ENCODE measurements around the gene ZNF32. TPM values are rescaled to one million over a fixed set of nuclear protein-coding genes. Genes with fewer than 3 reads are reported as not detected.

Gene ZNF32
- total RNA-seq, 1 experiment from 2014 or later, result 14.6 TPM

DNA sequence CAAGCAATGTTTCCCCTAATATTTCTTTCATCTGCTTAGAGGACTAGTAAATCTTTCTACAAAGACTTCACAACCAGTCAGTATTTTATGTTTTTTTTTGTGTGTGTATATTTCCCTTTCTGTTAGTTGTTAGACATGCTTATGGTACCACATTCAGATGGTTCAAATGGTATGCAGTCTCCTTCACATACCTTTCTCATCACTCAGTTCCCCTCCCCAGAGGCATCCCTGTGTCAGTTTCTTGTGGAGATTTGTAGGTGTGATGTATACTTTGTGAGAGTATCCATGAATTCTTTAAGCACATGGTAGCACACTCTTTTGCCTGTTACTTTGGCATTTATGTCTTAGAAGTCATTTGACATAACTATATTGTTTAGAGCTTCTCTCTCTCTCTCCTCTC, 38.0 kb downstream of the ZNF32 start:
- Histone ChIP-seq H3T11ph (ENCODE audit: low read length) (no peak overlapping the region), H4K91ac (ENCODE audit: insufficient read length, low read depth, low read length) (no peak overlapping the region), H4K5ac (ENCODE audit: insufficient read length, low read depth, low read length) (no peak overlapping the region), H2AFZ (ENCODE audit: low read length) (no peak overlapping the region), H2BK20ac (ENCODE audit: low read depth, low read length, poor library complexity, severe bottlenecking) (no peak overlapping the region), H3K27ac (ENCODE audit: insufficient read length, low read depth, low read length) (no peak overlapping the region), H3K18ac (ENCODE audit: insufficient read length, low read depth, low read length) (no peak overlapping the region), H3K14ac (ENCODE audit: insufficient read depth, low read length) (no peak overlapping the region), H3K9ac (ENCODE audit: extremely low read depth, insufficient read length, low read length) (no peak overlapping the region), H3K9me3 (ENCODE audit: control insufficient read depth, low read depth, low read length) (no peaks in the 10 kb centered on the region), H3K79me1 (ENCODE audit: insufficient read depth, low read depth, low read length, poor library complexity, severe bottlenecking) (no peaks in the 10 kb centered on the region), H3K56ac (ENCODE audit: insufficient read length, low read depth, low read length) (no peak overlapping the region), H2BK120ac (ENCODE audit: low read depth, low read length, poor library complexity, severe bottlenecking) (no peak overlapping the region), H2AK5ac (ENCODE audit: insufficient read length, low read length) (no peak overlapping the region), H3K27me3 (ENCODE audit: insufficient read depth, low read length) (no peaks in the 10 kb centered on the region; the same call in 1 of the 2 replicates), H3K23ac (ENCODE audit: insufficient read length, low read depth, low read length) (no peak overlapping the region), H3K79me2 (ENCODE audit: insufficient read depth, low read length) (no peaks in the 10 kb centered on the region), H3K4me2 (ENCODE audit: insufficient read depth, insufficient read length, low read length) (no peak overlapping the region), H2BK12ac (ENCODE audit: insufficient read length, low read depth, low read length) (no peak overlapping the region), H3K4me1 (ENCODE audit: insufficient read depth, low read length) (no peaks in the 10 kb centered on the region), H3K4ac (ENCODE audit: low read depth, low read length) (no peak overlapping the region), H3K23me2 (ENCODE audit: insufficient read length, low read depth, low read length, poor library complexity, severe bottlenecking) (peaks cover 9% of the 10 kb centered on the region), H2BK15ac (ENCODE audit: low read depth, low read length) (no peak overlapping the region), H4K20me1 (ENCODE audit: control insufficient read depth, insufficient read depth, insufficient read length) (no peaks in the 10 kb centered on the region), H4K8ac (replicated peaks; ENCODE audit: insufficient read length, low read depth, low read length) (no peak overlapping the region), H2BK5ac (ENCODE audit: insufficient read length, low read length) (no peak overlapping the region)
- TF ChIP-seq, protein P1, sequence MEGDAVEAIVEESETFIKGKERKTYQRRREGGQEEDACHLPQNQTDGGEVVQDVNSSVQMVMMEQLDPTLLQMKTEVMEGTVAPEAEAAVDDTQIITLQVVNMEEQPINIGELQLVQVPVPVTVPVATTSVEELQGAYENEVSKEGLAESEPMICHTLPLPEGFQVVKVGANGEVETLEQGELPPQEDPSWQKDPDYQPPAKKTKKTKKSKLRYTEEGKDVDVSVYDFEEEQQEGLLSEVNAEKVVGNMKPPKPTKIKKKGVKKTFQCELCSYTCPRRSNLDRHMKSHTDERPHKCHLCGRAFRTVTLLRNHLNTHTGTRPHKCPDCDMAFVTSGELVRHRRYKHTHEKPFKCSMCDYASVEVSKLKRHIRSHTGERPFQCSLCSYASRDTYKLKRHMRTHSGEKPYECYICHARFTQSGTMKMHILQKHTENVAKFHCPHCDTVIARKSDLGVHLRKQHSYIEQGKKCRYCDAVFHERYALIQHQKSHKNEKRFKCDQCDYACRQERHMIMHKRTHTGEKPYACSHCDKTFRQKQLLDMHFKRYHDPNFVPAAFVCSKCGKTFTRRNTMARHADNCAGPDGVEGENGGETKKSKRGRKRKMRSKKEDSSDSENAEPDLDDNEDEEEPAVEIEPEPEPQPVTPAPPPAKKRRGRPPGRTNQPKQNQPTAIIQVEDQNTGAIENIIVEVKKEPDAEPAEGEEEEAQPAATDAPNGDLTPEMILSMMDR (conservative IDR thresholded peaks at IDR 0.05), result no peak
- H3K27me3 Mint-ChIP-seq (ENCODE audit: low read depth), result peaks cover 4% of the 10 kb centered on the region; the same call in 1 of the 2 replicates
- H3K27ac Mint-ChIP-seq, result no peak overlapping the region; a peak in 1 of 7 replicates
- peaks cover 25 to 42% of the 10 kb centered on the region in 2 experiments for H3K9me3 Mint-ChIP-seq
- no peak overlapping the region for H3K4me3 Mint-ChIP-seq
- peaks cover 9 to 10% of the 10 kb centered on the region in 2 experiments for H3K4me1 Mint-ChIP-seq
- peaks cover 72 to 74% (median 74%) of the 10 kb centered on the region in 3 experiments for H3K36me3 Mint-ChIP-seq (ENCODE audit: insufficient read depth in 1 of 3, low read depth in 3 of 3)
- DNase-seq, result no peak

All from H9 (cell line).